Thyroid gland (tissue), 4 donors: ENCODE data around the gene GRB10.

Experiments
- POLR2A ChIP-seq, 2 donors: fragments of 450-650 bp; IDR thresholded peaks; one replicate each; pipeline ENCODE4 v1.6.1; 2017; ENCODE audit warnings: antibody characterized with exemption in 2 of 2, mild to moderate bottlenecking in 2 of 2, moderate library complexity in 1 of 2
- TF ChIP-seq, protein P1 (sequence below), 6 experiments: fragments of 200-600 bp in 3 of 6; fragments of 450-650 bp in 3 of 6; sonication (generic) in 3 of 6; IDR thresholded peaks; one replicate each; pipeline ENCODE4 v1.5.1; 2016 to 2019; ENCODE audit warnings: antibody characterized with exemption in 6 of 6, mild to moderate bottlenecking in 2 of 6, inconsistent platforms in 1 of 6, moderate library complexity in 1 of 6

DNA sequence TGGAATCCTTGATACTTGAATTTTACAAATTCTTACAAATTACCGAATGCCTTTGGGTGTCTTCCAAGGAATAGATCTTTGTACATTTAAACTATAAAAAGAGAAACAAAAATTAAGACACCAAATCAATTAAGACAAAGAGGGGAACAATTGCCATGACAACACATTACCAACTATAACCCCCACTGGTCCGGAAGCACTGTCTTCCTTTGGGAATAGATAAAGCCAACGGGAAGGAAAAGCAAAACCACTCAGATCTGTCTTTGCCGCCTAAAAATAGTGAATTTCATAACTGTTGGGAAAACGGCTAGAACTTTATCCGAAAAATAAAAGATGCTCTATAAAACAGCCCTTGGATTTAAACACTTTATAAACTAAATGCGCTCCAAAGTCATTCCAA lies 37.4 kb downstream of the GRB10 start:
- TF ChIP-seq, protein P1, sequence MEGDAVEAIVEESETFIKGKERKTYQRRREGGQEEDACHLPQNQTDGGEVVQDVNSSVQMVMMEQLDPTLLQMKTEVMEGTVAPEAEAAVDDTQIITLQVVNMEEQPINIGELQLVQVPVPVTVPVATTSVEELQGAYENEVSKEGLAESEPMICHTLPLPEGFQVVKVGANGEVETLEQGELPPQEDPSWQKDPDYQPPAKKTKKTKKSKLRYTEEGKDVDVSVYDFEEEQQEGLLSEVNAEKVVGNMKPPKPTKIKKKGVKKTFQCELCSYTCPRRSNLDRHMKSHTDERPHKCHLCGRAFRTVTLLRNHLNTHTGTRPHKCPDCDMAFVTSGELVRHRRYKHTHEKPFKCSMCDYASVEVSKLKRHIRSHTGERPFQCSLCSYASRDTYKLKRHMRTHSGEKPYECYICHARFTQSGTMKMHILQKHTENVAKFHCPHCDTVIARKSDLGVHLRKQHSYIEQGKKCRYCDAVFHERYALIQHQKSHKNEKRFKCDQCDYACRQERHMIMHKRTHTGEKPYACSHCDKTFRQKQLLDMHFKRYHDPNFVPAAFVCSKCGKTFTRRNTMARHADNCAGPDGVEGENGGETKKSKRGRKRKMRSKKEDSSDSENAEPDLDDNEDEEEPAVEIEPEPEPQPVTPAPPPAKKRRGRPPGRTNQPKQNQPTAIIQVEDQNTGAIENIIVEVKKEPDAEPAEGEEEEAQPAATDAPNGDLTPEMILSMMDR (IDR thresholded peaks at IDR 0.05): no peak
- TF ChIP-seq POLR2A (IDR thresholded peaks at IDR 0.05): no peak
